OCI-LY1 (cell line): ENCODE results near the gene ITGB3.

Experiments used
- CTCF ChIP-seq: fragments of 200-600 bp; sonication (generic), shearing (Covaris generic); IDR thresholded peaks from 2 replicates; pipeline ENCODE4 v1.5.1; 2017; ENCODE audit warnings: mild to moderate bottlenecking, antibody characterized with exemption, low read length, moderate library complexity, mixed read lengths
- EZH2 ChIP-seq: fragments of 200-600 bp; sonication (generic), shearing (Covaris generic); IDR thresholded peaks from 2 replicates; pipeline ENCODE4 v1.8.0; 2017; ENCODE audit warnings: borderline replicate concordance, mixed run types, mild to moderate bottlenecking, antibody characterized with exemption, low read length, moderate library complexity, mixed read lengths

- no peak for TF ChIP-seq CTCF
- no peak for TF ChIP-seq EZH2
Measured at GRCh38 chr17:47352848-47353247, 99.2 kb downstream of the ITGB3 start.
